GM12801 (cell line): ENCODE data around the gene ATAT1.

Experiments used
- TF ChIP-seq, protein P1 (sequence below): IDR thresholded peaks from one replicate; pipeline ENCODE4 v1.5.1; 2011; ENCODE audit warnings: control low read depth; ENCODE audit not compliant: insufficient read length; ENCODE audit errors: extremely low read depth

The ATAT1 gene

GRCh38 chr6:30689985-30690384, 63.3 kb downstream of the ATAT1 start:
- TF ChIP-seq, protein P1, sequence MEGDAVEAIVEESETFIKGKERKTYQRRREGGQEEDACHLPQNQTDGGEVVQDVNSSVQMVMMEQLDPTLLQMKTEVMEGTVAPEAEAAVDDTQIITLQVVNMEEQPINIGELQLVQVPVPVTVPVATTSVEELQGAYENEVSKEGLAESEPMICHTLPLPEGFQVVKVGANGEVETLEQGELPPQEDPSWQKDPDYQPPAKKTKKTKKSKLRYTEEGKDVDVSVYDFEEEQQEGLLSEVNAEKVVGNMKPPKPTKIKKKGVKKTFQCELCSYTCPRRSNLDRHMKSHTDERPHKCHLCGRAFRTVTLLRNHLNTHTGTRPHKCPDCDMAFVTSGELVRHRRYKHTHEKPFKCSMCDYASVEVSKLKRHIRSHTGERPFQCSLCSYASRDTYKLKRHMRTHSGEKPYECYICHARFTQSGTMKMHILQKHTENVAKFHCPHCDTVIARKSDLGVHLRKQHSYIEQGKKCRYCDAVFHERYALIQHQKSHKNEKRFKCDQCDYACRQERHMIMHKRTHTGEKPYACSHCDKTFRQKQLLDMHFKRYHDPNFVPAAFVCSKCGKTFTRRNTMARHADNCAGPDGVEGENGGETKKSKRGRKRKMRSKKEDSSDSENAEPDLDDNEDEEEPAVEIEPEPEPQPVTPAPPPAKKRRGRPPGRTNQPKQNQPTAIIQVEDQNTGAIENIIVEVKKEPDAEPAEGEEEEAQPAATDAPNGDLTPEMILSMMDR = no peak

DNA sequence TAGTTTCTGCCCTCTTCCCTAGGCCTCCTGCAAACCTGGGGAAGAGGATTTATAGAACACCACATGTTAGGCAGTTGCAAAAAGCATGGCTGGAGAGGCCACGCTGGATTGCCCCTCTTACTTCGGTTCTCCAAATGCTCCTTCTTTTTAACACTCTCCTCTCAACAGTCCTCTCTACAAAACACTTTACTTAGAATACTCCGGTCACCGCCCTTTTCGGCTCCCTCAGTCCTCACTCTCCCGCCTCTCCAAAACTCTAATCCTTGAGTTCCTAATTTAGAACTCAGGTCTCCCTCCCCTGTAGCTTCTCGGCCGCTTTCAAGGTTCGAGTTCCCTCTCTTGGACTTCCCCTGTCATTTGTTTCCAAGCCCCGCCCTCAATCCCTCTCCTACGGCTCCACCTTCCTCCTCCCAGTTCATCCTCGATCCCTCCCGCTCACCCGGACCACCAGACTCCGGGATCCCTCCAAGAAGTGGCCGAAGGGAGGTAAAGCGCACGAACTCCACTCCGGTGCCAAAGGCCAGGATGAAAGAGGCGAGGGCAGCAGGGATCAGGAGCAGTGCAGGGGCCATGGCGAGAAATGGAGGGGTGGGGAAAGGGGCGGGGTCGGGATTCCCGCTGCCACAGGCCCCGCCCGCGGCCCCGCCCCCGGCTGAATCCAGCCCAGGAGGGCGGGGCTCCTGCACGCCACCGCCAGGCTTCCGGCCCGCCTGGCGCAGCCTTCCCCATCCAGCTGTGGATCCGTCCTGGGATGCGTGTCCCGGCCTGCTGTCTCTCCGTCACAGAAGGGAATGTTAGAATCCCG, 63.9 kb downstream of the ATAT1 start, which contains the start of gene NRM:
NRM (minus strand) TSS at position 582 of the 805 bp plus-strand sequence; CDS start at position 572, 10 bp downstream.
- TF ChIP-seq, protein P1 = no peak

- TF ChIP-seq, protein P1 = no peak
These were observed 64.7 kb downstream of the ATAT1 start for GRCh38 chr6:30691208-30691847.
